Gastroesophageal sphincter (tissue), 4 donors: ENCODE data around the gene LBP. TPM values are rescaled to one million over a fixed set of nuclear protein-coding genes. Genes with fewer than 3 reads are reported as not detected.

Experiments
- ATAC-seq: fragments of 150-250 bp; one replicate; pipeline ENCODE4 v1.9.1; 2016; ENCODE audit warnings: mild to moderate bottlenecking, moderate library complexity
- H3K27ac ChIP-seq, 4 donors: fragments of 200-600 bp; sonication (generic) in 3 of 4; 1 replicate in 3 of 4; 2 replicates in 1 of 4; pipeline ENCODE4 v1.5.1; 2016 to 2019
- H3K27me3 ChIP-seq: fragments of 200-600 bp; sonication (generic); one replicate; pipeline ENCODE4 v1.5.1; 2019
- H3K36me3 ChIP-seq, 2 donors: fragments of 200-600 bp; sonication (generic); one replicate each; pipeline ENCODE4 v1.5.1; 2019; ENCODE audit warnings: control low read depth in 1 of 2
- H3K4me1 ChIP-seq, 3 donors: fragments of 200-600 bp; sonication (generic); 1 replicate in 2 of 3; 2 replicates in 1 of 3; pipeline ENCODE4 v1.5.1; 2016 to 2019; ENCODE audit warnings: control low read depth in 2 of 3
- H3K4me3 ChIP-seq, 2 donors: fragments of 200-600 bp; sonication (generic); one replicate each; pipeline ENCODE4 v1.5.1; 2019; ENCODE audit warnings: mild to moderate bottlenecking in 1 of 2, moderate library complexity in 1 of 2
- H3K9me3 ChIP-seq, 3 donors: fragments of 200-600 bp; sonication (generic); one replicate each; pipeline ENCODE4 v1.5.1; 2017 to 2019; ENCODE audit warnings: control low read depth in 2 of 3
- EP300 ChIP-seq: sonication (generic); formaldehyde crosslinking; IDR thresholded peaks from one replicate; pipeline ENCODE4 v1.6.1; 2017; ENCODE audit warnings: antibody characterized with exemption, mild to moderate bottlenecking
- POLR2A ChIP-seq, 2 donors: fragments of 450-650 bp; IDR thresholded peaks; one replicate each; pipeline ENCODE4 v1.6.1; 2017; ENCODE audit warnings: antibody characterized with exemption in 2 of 2, mild to moderate bottlenecking in 2 of 2, moderate library complexity in 1 of 2
- POLR2AphosphoS5 ChIP-seq: sonication (generic); formaldehyde crosslinking; IDR thresholded peaks from one replicate; pipeline ENCODE4 v1.6.1; 2017; ENCODE audit warnings: antibody characterized with exemption
- WGBS, 2 donors: methylation state at CpG; one replicate each; pipeline ENCODE4 v1.1.5; 2018; ENCODE audit warnings: low coverage in 1 of 2; 5-methylcytosine and 5-hydroxymethylcytosine counted together
- total RNA-seq, 4 donors: library from RNA; depleted of rRNA; stranded (reverse); fragments of >200 nt; gene quantifications; one replicate each; pipeline ENCODE4 v1.1.0, GENCODE V29; 2016
- TF ChIP-seq, protein P1 (sequence below), 4 experiments: fragments of 200-600 bp in 2 of 4; fragments of 450-650 bp in 2 of 4; sonication (generic) in 1 of 4; IDR thresholded peaks; one replicate each; pipeline ENCODE4 v1.5.1; 2017 to 2019; ENCODE audit warnings: antibody characterized with exemption in 4 of 4, mild to moderate bottlenecking in 2 of 4, moderate library complexity in 2 of 4

The LBP gene
- total RNA-seq, 4 donors from 2014 or later, result 0.19 to 1.8 TPM; not detected in 2

- TF ChIP-seq, protein P1, sequence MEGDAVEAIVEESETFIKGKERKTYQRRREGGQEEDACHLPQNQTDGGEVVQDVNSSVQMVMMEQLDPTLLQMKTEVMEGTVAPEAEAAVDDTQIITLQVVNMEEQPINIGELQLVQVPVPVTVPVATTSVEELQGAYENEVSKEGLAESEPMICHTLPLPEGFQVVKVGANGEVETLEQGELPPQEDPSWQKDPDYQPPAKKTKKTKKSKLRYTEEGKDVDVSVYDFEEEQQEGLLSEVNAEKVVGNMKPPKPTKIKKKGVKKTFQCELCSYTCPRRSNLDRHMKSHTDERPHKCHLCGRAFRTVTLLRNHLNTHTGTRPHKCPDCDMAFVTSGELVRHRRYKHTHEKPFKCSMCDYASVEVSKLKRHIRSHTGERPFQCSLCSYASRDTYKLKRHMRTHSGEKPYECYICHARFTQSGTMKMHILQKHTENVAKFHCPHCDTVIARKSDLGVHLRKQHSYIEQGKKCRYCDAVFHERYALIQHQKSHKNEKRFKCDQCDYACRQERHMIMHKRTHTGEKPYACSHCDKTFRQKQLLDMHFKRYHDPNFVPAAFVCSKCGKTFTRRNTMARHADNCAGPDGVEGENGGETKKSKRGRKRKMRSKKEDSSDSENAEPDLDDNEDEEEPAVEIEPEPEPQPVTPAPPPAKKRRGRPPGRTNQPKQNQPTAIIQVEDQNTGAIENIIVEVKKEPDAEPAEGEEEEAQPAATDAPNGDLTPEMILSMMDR (IDR thresholded peaks at IDR 0.05), result no peak
- TF ChIP-seq EP300 (no peak), POLR2AphosphoS5 (no peak), POLR2A (IDR thresholded peaks at IDR 0.05) (no peak)
- Histone ChIP-seq H3K9me3 (peaks cover 0 to 19% (median 0%) of the 10 kb centered on the region in 3 donors), H3K27me3 (peaks cover 41% of the 10 kb centered on the region), H3K4me1 (peaks cover 0 to 5% (median 0%) of the 10 kb centered on the region in 3 donors), H3K27ac (no peak overlapping the region), H3K36me3 (no peaks in the 10 kb centered on the region), H3K4me3 (no peak overlapping the region)
- ATAC-seq, result no peak
- WGBS, 2 donors, result 76 to 87% methylated on average over 3 to 5 of the region's 6 CpGs
These were observed 5.6 kb upstream of the LBP start for GRCh38 chr20:38340693-38341092.

- Histone ChIP-seq H3K9me3 (peaks cover 0 to 19% (median 0%) of the 10 kb centered on the region in 3 donors), H3K4me1 (peaks cover 0 to 5% (median 0%) of the 10 kb centered on the region in 3 donors), H3K36me3 (no peaks in the 10 kb centered on the region), H3K27ac (no peak overlapping the region), H3K27me3 (peaks cover 33% of the 10 kb centered on the region), H3K4me3 (no peak overlapping the region)
- ATAC-seq, result no peak
- TF ChIP-seq, protein P1 (IDR thresholded peaks at IDR 0.05), result no peak
- TF ChIP-seq EP300, result no peak
- TF ChIP-seq POLR2A (IDR thresholded peaks at IDR 0.05), result no peak
- no peak for TF ChIP-seq POLR2AphosphoS5
- 55% methylated on average over 3 to 6 of the region's 7 CpGs for WGBS, 2 donors
These were observed 4.1 kb upstream of the LBP start for GRCh38 chr20:38342216-38342615.

DNA sequence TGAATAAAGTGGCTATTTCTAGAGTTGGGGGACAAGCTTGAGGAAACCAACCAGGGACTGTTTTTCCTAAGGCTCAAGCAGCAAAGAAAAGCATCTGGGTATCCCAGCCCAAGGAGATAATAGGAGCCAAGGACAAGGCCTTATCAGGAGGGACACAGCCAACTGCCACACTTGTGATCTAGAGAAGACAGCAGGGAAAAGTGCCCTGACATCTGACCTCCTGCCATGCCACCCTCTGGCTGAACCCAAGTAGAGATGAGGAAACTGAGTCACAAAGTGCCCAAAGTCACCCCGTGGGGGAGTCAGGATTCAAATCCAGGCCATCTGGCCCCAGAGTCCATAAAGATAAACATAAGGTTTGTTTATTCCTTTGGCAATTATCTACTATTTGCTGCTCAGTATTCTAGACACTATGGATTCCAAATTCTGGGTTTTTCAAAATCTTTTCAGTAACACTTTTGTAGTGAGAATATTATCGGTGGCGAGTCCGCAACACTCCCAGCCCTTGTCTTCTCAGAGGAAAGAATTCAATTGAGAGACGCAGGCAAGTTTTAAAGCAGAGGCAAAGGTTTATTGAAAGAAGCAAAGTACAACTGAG lies 3.5 kb upstream of the LBP start:
- H3K27ac ChIP-seq, result no peak overlapping the region
- peaks cover 27% of the 10 kb centered on the region for H3K27me3 ChIP-seq
- H3K4me3 ChIP-seq, result peak overlapping the region in 1 of 2 donors; percentile 1
- peaks cover 0 to 5% (median 0%) of the 10 kb centered on the region in 3 donors for H3K4me1 ChIP-seq
- no peaks in the 10 kb centered on the region for H3K36me3 ChIP-seq
- peaks cover 0 to 14% (median 0%) of the 10 kb centered on the region in 3 donors for H3K9me3 ChIP-seq
- ATAC-seq, result no peak
- TF ChIP-seq, protein P1 (IDR thresholded peaks at IDR 0.05), result no peak
- no peak for TF ChIP-seq EP300
- no peak for TF ChIP-seq POLR2A (IDR thresholded peaks at IDR 0.05)
- no peak for TF ChIP-seq POLR2AphosphoS5
- WGBS, 2 donors, result 74 to 78% methylated on average over 5 of the region's 5 CpGs

DNA sequence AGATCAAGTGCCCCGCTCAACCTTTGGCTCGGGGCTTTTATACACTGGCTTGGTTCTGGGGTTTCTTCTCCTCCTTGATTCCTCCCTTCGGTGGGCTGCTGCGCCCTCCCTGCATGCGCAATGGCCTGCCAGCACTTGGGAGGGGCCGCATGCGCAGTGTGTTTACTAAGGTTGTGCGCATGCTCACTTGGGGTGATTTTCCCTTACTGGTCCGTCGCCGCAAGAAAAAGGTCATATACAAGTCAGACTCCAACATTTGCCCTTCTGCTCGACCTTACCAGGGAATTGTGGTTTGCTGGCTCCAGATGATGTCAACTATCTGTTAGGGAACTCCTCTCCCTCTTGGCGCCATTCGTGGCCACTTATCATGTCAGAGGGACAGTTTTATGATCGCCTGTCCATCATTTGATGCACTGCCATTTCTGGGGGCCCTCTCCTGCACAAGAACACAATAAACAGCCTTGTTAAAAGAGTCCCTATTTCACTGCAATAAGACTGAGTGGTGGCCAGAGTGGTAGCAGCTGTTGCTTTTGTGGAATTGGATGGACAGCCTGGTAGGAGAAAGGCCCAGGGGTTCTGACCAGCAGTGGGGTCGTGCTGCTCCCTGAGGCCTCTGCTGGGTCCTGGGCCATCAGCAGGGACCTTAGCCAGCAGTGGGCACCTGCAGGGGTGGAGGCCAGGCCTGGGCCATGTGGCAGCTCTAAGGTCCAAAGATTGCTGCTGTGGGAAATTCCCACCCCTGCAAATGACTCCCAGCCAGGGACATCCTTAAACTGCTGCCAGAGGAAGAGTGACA lies 2.8 kb upstream of the LBP start:
- WGBS, 2 donors, result 39 to 53% methylated on average over 11 to 13 of the region's 16 CpGs
- Histone ChIP-seq H3K4me1 (peaks cover 0 to 5% (median 0%) of the 10 kb centered on the region in 3 donors), H3K4me3 (peak overlapping the region in 1 of 2 donors; percentile 1), H3K36me3 (no peaks in the 10 kb centered on the region), H3K9me3 (peaks cover 0 to 7% (median 0%) of the 10 kb centered on the region in 3 donors), H3K27me3 (peaks cover 20% of the 10 kb centered on the region), H3K27ac (no peak overlapping the region)
- ATAC-seq, result no peak
- TF ChIP-seq EP300 (no peak), POLR2AphosphoS5 (no peak), POLR2A (IDR thresholded peaks at IDR 0.05) (no peak)
- TF ChIP-seq, protein P1 (IDR thresholded peaks at IDR 0.05), result no peak
